DMS53 (cell line): ENCODE data around the gene EBLN2.
"Not testable (repeated sequence)": the region's sequence is repeated elsewhere in the genome, so short reads cannot be mapped to it uniquely, and the experiment has no call there.

Experiments
- DNase-seq: peaks from one replicate; lab custom pipeline; 2025; lab: John Stamatoyannopoulos, UW

EBLN2 gene

DNA sequence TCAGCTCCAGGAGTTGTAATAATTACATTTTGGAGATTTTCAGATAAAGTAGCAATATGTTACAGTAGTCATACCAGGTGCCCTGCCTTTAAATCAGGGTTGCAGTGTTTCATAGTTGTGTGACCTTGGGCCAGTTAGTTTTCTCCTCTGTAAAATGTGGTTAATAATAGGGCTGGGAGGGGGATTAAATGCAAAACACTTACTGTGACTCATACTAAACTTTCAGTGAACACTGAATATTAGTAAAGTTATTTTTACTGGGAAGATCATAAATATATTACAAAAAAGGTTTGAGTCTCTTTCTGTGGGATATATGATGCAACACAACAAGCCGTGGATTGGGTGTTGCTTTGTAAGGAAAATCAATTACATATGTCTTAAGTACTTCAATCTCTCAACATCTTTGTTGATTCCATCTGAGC, 1.1 kb upstream of the EBLN2 start:
- DNase-seq: no peak

- not testable (repeated sequence) for DNase-seq
These were observed 4.8 kb downstream of the EBLN2 start for GRCh38 chr3:73066243-73066642.

- no peak for DNase-seq
These were observed 7.0 kb downstream of the EBLN2 start for GRCh38 chr3:73068419-73068818.

- DNase-seq: no peak
These were observed 7.7 kb downstream of the EBLN2 start for GRCh38 chr3:73069187-73069586.

GRCh38 chr3:73069775-73070444, 8.5 kb downstream of the EBLN2 start:
- no peak for DNase-seq

- DNase-seq: no peak
These were observed 9.5 kb downstream of the EBLN2 start for GRCh38 chr3:73070675-73071575.

DNA sequence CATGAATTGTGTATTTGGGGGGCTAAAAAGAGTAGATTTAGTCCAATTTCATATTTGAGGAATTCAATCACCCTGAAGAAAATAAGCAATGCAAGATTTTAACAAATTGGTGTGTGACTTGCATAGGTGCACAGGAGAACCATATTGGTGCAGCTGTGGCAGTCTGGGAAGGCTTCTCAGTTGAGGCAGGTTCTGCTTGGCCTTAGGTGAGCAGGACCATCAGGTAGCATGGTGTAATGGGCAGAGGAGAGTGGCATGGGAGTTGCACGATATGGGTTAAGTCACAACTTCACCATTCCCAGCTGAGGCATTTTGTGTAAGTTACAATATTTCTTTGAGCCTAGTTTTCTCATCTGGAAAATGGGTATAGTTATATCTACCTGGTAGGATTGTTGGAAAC, 10.5 kb downstream of the EBLN2 start:
- no peak for DNase-seq

GRCh38 chr3:73072634-73073033, 11.2 kb downstream of the EBLN2 start:
- no peak for DNase-seq

- no peak for DNase-seq
These were observed 11.7 kb downstream of the EBLN2 start for GRCh38 chr3:73073091-73073707.

GRCh38 chr3:73074781-73075180, 13.3 kb downstream of the EBLN2 start:
- DNase-seq: no peak

DNA sequence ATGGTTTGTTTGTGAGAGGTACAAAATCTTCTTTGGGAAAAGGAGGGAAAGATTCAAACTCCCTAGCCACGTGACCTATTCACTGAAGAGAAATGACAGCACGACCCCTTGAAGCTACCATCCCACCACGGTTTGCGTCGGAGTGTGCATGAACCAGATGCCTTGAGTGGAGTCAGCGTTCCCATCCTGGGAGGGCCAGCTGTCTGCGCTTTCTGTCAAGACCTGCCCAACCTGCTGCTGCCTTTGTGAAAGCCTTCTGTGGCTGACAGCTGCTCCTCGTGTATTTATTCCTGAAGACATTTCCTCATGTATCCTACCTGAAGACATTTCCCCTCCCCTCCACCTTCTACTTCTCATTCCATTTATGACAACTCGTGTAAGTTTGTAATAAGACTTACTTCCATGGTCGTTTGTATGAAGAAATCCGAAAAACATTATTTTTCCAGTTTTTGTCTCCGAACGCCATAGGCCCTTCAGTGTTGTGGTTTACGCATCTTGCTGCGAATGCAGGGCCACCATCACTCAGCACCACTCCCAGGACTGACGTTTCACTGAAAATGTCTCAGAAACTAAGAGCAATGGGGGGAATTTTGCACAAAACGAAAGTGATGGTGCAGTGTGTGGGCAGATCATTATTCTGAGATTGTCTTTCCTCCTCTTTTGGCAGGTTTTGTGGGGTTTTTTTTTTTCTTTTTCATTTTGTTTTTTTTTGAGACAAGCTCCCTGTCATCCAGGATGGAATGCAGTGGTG, 18.9 kb downstream of the EBLN2 start:
- DNase-seq: no peak

GRCh38 chr3:73081140-73081539, 19.7 kb downstream of the EBLN2 start:
- no peak for DNase-seq

GRCh38 chr3:73084170-73084569, 22.7 kb downstream of the EBLN2 start:
- no peak for DNase-seq

DNA sequence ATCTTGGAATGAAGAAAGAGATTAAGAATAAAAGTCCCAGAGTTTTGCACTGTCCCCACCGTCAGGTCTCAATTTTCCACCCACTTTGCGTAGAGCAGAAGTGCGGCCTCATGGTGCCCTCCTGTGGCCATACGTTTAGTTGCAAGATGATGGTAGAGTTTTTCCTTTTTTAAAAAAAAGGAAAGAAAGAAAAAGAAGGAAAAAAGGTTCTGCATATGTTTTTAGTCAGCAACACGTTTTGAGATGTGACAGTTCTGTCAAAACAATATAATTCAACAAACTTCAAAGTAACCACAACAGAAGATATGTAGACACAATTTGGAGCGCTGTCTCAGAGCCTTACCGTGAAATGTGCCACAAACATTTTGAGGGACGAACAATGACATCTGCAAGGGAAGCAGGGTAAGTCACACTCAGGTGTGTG, 24.6 kb downstream of the EBLN2 start:
- peak; percentile 31 for DNase-seq

- peak; percentile 4 for DNase-seq
These were observed 32.7 kb downstream of the EBLN2 start for GRCh38 chr3:73094129-73094528.

DNA sequence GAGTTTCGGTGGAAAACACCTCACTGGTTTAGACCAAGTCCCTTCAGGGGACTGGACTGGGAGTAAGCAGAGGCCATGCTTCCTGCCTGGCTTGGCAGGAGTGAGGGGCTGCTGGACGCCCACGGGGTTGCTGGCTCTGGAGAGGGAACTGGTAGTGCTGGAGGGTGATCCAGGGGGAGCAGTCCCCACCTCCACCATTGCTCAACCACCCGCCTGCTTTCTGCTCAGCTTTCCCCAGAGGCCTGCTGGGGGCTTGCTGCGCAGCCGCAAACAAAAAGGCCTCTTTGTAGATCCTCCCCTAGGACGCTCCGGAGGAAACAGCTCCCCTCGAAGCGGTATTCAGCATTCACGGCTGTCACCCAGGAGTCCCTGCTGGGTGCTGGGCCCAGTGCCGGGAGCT, 33.5 kb downstream of the EBLN2 start:
- DNase-seq: no peak

DNA sequence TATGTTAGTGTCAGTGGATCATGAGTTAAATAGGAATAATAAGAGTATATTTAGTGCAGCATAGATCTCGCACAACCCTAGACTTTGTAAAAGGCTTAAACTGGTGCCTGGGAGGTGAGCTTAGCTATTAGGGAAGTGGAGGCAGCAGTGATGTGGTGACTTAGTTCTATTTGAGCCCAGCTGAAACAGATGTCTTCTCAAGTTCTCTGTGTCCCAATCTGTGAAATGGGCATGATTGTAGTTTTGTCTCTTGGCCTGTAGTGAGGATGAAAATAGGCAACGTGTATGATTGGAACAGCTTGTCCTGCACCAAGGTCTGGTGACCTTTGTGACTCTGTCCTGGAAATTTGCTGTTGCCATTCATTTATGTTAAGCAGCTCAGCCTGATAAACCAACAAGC, 34.7 kb downstream of the EBLN2 start:
- no peak for DNase-seq

- DNase-seq: no peak
These were observed 36.6 kb downstream of the EBLN2 start for GRCh38 chr3:73098026-73098425.

DNA sequence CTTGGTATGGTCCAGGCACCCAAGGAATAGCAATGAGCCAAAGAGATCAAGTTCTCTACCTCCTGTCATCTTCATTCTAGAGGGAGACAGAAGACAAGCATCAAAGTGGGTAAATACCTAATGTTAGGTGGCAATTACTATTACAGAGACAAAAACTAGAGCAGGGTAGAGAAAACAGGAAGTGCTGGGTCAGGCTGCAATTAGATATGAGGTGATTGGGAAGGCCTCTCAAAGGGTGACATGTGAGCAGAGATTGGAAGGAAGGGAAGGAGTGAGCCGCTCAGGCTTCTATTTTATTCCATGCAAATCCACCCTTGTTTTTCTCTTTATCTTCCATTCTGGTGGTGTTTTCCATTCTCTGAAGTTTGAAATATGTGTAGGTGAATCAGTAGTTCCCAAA, 37.4 kb downstream of the EBLN2 start:
- DNase-seq: no peak

- DNase-seq: peak; percentile 65
These were observed 39.5 kb downstream of the EBLN2 start for GRCh38 chr3:73100741-73101559.

DNA sequence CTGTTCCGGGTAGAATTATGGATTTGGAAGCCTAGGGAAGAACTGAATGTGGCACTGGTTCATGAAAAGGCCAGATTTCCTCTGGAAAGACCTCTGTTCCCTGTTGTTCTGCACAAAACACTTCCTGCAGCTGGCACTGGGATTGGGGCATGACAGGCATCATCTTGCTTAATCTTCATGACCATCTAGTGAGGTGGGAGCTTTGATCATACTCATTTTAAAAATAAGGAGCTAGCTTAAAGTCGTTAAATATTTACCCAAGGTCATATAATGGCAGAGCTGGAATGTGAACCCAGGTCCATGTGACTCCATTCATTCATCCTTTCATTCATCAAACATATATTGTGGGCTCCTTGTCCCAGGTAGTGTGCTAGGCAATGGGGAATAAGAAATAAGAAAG, 40.4 kb downstream of the EBLN2 start:
- DNase-seq: no peak
